Measurements from ENCODE around the gene OR2J3.

GRCh38 chr6:29092957-29093356 is 14.9 kb upstream of the OR2J3 start:
- TF ChIP-seq POLR2AphosphoS5 (IDR thresholded peaks at IDR 0.05; ENCODE audit: low read depth, low read length) (no peak), EP300 (IDR thresholded peaks at IDR 0.05; ENCODE audit: borderline replicate concordance in 1 of 2, low read depth in 1 of 2, low read length in 1 of 2) (no peak)

Data from SK-N-SH (cell line).